Measurements from ENCODE around the gene LYZ. TPM values are rescaled to one million over a fixed set of nuclear protein-coding genes. Genes with fewer than 3 reads are reported as not detected.

The LYZ gene
- total RNA-seq, 2 donors from 2014 or later, result 23.1 to 80.0 TPM

DNA sequence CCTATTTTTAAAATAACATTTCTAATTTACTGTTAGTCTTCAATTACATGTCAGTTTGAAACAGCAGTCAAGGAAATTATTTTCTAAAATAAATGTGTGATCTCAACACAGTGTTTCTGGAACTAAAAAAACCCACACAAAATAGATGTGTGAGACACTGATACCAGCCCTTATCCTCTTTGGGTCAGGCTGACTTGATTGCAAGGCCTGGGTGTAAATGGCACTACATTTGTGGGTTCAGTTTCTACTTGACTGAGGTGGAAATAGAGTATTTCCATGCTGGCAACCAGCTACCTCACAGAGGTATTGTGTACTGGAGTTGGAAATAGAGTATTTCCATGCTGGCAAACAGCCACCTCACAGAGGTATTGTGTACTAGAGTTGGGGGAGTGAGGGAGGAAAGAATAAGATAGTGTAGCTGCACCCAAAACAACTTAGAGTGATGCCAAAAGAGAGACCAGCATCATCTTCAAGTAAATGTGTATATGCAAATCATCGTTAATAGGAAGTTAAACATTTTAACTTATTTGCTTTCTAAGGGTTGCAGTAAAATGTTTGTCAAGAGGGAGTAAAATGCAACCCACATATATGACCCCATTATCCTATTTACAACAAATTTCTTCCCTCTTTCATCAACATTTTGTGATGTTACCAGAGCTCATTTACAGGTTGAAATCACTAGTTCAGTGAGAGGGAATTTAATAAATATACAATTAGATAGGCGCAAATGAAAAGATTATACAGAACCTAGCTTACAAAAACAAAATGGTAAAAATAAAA is 10.7 kb upstream of the LYZ start:
- DNase-seq, result no peak
- intact Hi-C loops (cut with DNase I), result no loop called here
- no peak for ATAC-seq

DNA sequence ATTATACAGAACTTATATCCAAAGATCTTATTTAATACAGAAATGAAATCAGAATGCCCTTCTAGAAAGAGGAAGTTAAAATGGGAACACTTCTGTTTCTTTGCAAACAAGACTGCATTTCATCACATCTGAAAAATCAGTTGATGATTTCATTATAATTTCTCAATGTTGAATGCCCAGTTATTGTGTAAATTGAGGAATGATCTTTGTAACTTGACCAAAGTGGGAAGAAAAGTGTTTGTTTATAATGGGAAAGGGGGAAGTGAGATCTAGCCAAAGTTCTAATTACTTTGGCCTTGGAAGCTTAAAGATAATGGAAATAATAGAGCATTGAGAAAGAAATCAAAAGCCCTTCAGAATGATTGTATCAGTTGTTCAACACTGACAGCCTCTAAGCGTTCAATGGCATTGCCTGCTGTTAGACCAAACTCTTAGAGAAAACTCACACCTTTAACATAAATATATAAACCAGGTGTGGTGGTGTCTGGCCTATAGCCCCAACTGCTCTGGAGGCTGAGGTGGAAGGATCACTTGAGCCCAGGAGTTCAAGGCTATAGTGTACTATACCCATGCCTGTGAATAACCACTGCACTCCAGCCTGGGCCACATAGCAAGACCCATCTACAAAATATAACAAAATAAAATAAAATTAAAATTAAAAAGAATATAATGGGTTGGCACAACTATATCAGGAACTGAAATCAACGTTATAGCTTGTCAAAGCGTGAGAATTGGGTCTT is 9.9 kb upstream of the LYZ start:
- intact Hi-C loops (cut with DNase I), result no loop called here
- ATAC-seq, result no peak
- no peak for DNase-seq

DNA sequence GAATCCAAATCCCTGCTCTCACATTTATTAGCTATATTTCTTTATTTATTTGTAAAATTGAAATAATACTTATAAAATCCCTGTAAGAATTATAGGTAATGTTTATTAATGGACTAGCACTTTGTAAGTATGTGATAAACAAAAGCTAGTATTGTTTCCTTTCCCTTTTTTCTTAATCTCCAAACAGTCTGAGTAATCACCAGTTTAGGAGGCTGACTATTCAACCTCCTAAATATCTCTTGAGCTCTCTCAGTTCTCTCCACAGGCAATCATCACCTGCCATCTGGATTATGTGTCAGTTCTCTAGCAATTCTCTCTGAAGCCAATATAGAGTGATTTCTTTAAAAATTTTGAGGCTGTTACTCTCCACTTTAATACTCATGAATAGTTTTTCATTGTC is 9.2 kb upstream of the LYZ start:
- DNase-seq (no peak), ATAC-seq (no peak)
- intact Hi-C loops (cut with DNase I), result no loop called here

DNA sequence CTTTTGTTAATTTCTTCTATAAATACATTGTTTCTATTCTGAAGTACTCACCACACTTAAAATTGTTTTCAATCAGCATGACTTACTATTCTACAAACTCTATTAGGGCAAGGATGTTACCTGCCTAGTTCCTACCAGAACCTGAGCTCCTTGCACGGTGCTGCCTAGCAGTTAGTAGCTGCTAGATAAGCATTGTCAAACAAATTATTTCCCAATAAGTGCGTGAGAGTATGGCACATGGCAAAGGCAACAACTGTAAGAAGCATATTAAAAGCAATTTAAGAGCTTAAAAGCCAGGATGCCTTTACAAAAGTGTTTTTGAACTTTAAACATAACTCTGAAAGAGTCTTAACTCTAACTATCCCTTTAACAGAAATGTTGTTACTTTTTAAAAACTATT is 8.2 kb upstream of the LYZ start:
- intact Hi-C loops (cut with DNase I), result no loop called here
- no peak for ATAC-seq
- no peak for DNase-seq

DNA sequence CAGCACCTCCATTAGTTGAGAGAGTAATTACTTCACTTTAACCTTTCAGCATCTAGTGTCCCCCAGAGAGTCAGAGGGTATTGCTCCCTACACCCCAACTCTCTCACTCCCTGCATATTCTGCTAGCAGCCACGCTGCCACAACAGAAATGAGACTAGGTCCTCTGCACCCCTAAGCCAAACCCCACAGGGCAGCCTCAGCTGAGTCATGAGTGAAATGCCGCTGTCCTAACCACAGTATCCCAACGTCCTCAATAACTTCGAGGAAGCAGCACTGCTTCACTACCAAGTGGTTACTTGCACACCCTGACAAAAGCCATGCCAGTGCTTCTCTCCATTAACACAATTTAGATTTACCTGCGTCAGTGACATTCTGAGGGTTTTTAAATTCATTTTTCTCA is 6.9 kb upstream of the LYZ start:
- DNase-seq, result no peak
- peak in 1 of 2 donors; percentile 51 for ATAC-seq
- intact Hi-C loops (cut with DNase I), result no loop called here

DNA sequence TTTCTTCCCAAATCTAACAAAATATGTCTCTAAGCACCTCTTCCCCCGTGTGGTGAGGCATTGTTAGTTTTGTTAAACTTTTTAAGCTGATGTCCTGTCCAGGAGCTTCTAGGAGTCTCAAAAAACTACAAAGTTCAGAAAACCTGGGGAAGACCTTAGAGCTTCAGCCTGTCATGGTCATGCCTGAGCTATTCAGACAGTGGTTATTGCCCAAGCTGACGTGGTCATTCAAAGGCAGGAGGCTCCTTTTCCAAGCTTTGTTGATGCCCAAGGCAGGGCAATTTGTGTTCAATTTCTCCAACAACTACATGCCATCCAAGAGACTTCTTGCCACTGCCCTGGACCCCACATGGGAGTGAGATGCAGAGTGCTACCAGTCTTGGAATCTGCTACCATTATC is 5.8 kb upstream of the LYZ start:
- DNase-seq, result no peak
- intact Hi-C loops (cut with DNase I), result no loop called here
- ATAC-seq, result no peak

DNA sequence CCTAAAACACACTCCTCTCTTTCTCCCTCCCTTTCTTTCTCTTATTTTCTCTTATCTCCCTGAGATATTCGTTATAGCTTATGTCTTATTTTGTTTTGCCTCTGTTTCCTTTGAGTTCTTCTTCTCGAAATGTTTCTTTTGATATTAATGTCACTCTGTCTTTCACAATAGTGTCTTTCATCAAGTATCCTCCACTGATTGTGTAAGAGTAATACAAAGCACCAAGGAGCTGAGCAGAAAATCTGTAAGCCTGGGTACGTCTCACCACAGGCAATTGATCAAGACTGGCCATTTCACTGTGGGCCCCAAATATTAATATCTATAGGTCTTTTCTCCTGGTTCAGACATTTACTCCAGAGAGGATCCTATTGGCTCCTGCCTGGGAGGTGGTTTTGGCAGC is 4.8 kb upstream of the LYZ start:
- no peak for DNase-seq
- ATAC-seq, result no peak
- intact Hi-C loops (cut with DNase I), result no loop called here

DNA sequence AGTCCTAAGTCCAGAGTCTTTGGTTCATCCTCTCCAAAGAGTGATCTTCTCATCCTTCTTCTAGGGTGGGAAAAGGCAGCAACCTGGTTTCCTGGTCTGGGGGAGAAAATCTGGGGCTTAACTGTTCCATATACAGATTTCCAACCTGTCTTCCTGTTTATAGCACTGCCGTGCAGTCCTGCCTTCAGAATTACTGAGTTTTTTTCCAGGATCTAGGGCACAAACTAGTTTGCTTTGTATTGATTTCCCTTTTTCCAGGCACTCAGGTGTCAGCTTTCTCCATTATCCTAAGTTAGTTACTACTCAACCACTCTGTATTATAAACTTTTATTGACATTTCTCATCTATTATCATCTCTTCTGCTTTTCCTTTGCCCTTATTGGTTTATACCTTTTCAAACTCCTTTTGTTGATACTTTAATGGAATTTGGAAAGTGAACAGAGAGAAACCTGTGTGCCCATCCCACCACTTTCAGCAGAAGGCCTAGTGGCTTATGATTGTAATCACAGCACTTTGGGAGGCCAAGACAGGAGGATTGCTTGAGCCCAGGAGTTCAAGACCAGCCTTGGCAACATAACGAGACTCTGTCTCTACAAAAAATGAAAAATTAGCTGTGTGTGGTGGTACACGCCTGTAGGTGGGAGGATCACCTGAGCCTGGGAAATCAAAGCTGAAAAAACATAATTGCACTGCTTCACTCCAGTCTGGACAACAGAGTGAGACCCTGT is 4.1 kb upstream of the LYZ start:
- intact Hi-C loops (cut with DNase I), result no loop called here
- DNase-seq (no peak), ATAC-seq (no peak)

DNA sequence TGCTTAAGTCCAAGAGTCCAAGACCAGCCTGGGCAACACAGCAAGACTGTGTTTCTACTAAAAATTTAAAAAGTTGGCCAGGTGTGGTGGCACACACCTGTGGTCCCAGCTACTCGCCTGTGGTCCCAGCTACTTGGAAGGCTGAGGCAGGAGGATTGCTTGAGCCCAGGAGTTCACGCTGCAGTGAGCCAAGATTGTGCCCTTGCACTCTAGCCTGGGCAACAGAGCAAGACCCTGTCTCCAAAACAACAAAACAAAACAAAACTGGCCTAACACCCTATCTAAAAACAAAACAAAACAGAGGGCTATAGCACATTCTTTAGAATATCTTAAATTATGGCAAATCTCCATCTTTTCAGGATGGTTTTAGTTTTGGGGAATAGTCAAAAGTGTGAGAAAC is 3.1 kb upstream of the LYZ start:
- intact Hi-C loops (cut with DNase I), result no loop called here
- DNase-seq, result no peak
- ATAC-seq, result no peak

DNA sequence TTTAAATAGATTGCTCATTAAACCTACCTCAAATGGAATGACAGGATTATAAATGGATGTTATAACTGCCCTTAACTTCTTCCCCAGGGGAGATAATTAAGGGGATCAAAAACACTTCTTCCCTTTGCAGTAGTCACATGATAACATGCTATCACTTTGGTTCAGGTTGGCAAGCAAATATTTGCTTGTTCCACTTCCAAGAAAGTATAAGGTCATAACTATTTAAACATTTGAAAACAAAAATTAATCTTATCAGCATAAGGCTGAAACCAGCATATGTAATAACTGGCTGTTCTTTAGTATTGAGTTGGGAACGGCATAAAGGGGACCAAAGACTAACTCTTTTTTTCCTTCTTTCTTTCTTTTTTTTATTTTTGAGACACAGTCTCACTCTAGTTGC is 2.4 kb upstream of the LYZ start:
- intact Hi-C loops (cut with DNase I), result no loop called here
- DNase-seq (no peak), ATAC-seq (no peak)

DNA sequence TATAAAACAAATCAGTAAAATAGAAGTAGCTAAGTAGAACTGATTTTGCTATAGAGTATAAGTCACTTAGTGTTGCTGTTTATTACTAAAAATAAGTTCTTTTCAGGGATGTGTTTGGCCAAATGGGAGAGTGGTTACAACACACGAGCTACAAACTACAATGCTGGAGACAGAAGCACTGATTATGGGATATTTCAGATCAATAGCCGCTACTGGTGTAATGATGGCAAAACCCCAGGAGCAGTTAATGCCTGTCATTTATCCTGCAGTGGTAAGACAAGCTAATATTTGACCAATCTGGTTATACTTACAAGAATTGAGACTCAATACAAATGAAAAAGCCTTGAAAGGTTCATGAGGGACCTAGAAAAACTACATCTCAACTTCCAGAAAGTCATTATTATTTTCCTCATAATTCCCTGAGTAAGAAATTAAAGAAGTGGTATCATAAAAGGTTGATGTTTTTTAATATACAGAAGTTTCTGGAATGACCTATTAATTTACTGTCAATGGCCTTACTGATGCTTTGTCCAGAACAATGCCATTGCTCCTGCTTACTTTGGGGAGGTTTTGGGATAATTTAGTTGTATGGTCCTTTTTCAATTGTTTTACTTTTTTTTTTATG is 1.9 kb downstream of the LYZ start:
- no peak for DNase-seq
- no peak for ATAC-seq
- intact Hi-C loops (cut with DNase I), result no loop called here

DNA sequence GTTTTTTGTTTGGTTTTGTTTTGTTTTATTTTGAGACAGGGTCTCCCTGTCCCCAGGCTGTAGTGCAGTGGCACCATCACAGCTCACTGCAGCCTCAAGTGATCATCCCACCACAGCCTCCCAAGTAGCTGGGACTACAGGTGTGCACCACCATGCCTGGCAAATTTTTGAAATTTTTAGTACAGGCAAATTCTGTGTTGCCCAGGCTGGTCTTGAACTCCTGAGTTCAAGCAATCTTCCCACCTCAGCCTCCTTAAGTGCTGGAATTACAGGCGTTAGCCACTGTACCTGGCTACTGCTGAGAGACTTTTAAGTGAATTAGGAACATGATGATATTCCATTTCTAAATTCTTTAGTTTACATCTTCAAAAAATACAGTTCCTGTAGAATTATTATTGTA is 2.6 kb downstream of the LYZ start:
- DNase-seq (no peak), ATAC-seq (no peak)
- intact Hi-C loops (cut with DNase I), result no loop called here

DNA sequence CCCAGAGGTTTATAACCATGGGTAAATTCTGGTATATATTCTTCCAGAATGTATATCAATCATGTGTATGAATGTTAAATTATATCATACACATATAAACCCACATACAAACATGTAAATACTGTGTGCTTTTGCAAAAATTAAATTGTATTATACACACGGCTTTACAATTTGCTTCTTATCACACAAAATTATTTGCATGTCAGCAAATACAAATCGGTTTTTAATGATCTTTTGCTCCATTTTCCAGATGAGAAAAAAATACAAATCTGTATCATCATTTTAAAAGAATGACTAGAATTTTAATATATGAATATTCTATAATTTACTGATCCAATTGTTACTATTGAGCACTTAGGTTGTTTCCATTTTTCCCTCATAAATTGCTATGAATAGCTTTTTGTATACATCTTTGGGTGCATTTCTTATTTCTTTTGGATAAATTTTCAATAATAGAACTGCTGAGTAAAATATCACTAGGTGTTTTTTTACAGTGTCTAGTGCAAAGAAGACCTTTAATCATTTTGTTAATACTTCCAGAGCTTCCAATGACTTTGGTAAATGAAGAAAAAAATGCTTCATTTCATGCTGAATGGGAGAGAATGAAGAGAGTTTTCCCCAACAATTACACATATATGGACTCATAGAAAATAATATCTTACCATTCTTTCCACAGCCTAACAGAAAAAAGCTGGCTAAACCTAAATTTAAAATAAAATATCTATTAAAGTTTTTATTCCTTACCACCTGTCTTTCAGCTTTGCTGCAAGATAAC is 3.5 kb downstream of the LYZ start:
- DNase-seq, result no peak
- ATAC-seq, result no peak
- intact Hi-C loops (cut with DNase I), result no loop called here

DNA sequence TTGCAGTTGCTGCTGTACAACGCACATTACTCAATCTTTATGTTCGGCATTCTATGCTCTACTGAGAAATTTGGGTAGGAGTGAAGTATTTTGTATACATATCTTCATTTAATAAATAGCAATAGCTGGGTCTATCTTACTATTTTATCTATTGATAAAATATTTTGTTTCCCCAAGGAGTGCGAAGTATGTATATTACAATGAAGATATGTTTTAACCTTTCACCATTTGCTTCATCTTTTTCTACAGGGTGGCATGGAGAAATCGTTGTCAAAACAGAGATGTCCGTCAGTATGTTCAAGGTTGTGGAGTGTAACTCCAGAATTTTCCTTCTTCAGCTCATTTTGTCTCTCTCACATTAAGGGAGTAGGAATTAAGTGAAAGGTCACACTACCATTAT is 4.7 kb downstream of the LYZ start:
- DNase-seq, result no peak
- ATAC-seq, result no peak
- intact Hi-C loops (cut with DNase I), result no loop called here

DNA sequence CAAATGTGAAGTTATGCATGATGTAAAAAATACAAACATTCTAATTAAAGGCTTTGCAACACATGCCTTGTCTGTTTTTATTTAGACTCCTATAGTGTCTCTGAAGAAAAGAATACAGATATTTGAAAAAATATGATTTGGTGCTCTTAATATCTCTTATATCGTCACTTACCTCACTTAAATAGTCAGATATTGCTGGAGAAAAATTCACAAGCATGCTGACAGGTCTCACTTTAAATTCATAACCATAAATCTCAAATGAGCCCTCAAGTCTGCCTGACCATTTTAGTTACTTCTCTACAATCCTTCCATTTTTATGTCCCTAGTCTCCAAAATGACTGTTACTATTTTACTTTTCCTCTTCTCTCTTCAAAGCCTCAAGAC is 6.0 kb downstream of the LYZ start:
- ATAC-seq (no peak), DNase-seq (no peak)
- intact Hi-C loops (cut with DNase I), result no loop called here

DNA sequence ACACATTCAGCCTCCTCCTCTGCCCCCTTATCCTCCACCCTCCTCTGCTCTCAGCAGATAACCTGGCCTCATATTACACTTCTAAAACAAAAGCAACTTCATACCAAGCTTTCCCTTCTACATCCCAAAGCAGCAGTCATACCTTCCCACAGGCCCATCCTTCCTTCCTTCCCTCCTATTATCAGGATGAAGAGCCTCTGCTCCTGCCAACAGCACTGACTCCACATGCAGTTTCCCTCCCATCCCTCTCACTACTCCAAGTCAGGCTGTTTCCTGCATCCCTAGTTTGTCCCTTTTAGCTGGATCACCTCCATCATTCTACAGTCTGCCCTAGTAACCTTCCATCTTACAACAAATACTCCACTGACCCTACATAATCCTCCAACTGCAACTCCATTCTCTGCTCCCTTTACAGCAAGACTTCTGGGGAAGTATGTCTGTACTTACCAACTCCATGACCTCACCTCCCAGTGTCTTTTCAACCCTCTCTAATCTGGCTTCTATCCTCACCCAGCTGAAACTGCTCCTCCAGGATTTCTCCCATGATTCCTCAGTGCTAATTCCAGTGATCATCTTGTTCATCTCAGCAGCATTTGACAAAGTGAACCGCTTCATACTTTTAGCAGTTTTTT is 6.5 kb downstream of the LYZ start:
- ATAC-seq, result no peak
- intact Hi-C loops (cut with DNase I), result no loop called here
- DNase-seq, result no peak

DNA sequence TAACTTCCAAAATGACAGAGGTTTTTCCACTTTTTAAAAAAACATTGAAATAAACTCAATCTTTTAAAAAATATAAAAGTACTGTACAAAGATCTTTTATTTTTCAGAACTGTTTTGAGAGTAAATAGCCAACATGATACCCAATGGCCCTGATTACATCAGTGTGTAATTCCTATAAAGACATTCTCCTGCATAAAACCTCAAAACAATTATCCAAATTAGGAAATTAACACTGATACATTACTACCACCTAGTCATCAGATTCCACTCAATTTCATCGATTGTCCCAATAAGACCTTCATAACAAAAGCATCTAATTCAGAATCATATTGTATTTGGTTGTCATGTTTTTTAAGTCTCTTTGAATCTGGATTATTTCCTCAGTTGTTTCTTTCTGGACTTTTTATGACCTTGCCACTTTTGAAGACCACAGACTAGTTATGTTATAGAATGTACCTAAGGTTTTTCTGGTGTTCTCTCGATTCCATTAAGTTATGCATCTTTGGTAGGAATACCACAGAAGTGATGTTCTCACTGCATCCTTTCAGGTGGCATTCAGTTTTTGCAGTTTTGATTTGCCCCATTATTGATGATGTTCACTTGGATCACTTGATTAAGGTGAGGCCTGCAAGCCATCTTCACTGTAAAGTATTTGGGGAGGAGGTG is 7.3 kb downstream of the LYZ start:
- ATAC-seq (no peak), DNase-seq (no peak)
- intact Hi-C loops (cut with DNase I), result no loop called here

All from left cardiac atrium (tissue), 4 donors.